Stimulated activated CD4-positive, alpha-beta T cell treated with anti-CD3 and anti-CD28 coated beads, Interleukin-2, amount 100 ng/mL, for 48 hours (primary cell): ENCODE measurements around the gene SNHG17.
"Not testable (repeated sequence)": the region's sequence is repeated elsewhere in the genome, so short reads cannot be mapped to it uniquely, and the experiment has no call there.

Source experiments
- DNase-seq, 2 donors: peaks; one replicate each; pipeline ENCODE4 v3.0.0-alpha.2; 2020

Gene SNHG17

GRCh38 chr20:38434770-38435554, at the start of gene SNHG17:
Gene SNHG17, minus strand, starts transcription at chr20:38435328.
- DNase-seq, result peak; percentile 88 to 93

GRCh38 chr20:38479596-38479995, 44.5 kb upstream of the SNHG17 start:
- no peak for DNase-seq

DNA sequence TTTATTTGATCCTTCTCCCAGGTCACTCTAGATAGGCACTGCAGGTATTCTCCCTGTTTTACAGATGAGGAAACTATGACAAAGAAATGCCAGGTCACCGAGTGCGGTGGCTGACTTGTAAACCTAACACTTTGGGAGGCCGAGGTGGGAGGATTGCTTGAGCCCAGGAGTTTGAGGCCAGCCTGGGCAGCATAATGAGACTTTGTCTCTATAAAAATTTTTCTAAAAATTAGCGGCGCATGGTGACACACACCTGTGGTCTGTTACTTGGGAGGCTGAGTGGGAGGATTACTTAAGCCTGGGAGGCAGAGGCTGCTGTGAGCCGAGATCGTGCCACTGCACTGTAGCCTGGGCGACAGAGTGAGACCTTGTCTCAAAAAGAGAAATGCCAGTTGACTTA, 42.6 kb upstream of the SNHG17 start:
- no peak for DNase-seq

DNA sequence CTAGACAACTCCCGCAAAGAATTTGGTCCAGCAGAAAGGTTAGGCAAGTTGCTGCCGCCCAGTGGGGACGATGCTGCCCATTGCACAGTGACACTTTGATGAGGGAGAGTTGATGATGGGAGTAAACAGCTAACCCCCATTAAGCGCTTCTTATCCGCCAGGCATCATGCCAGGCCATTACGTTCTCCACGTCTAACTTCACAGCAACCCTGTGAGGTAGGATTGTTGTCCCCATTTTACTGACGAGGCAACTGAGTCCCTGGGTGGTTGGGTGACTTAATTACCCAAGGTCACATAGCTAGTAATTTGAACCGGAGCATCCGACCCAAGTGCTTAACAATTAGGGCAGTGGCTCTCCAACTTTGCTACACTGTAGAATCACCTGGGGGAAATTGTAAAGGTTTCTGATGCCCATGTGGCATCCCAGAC, 38.3 kb upstream of the SNHG17 start:
- DNase-seq, result no peak

GRCh38 chr20:38472513-38473366, 37.6 kb upstream of the SNHG17 start, which contains the start of gene RALGAPB:
Gene RALGAPB, plus strand, starts transcription at chr20:38472843. Its CDS starts 15,590 bp downstream, at chr20:38488433.
- DNase-seq, result peak; percentile 97 to 98

DNA sequence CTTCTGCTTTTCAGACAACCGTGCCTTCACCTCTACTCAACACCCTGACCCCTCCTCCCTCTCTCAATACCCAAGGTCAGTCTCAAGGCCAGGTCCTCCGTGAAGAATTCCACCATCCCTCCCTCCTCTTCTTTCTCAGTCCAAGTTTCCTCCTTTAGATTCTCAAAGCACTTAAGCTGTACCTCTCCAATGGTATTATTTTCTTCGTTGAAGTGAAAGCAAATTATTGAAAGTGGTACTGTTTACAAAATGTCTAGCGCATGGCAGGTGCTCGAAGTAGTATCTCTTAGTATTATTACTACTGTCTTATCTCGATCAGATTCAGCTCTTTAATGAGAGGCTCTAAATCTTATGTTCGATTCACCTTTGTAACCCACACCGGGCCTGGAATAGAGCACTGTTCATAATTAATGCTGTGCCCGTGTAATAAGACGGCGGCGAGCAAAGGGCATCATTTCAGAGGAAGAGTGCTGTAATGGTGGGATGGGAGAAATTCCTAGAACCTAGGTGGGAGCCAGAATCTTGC, 36.9 kb upstream of the SNHG17 start:
- no peak for DNase-seq

DNA sequence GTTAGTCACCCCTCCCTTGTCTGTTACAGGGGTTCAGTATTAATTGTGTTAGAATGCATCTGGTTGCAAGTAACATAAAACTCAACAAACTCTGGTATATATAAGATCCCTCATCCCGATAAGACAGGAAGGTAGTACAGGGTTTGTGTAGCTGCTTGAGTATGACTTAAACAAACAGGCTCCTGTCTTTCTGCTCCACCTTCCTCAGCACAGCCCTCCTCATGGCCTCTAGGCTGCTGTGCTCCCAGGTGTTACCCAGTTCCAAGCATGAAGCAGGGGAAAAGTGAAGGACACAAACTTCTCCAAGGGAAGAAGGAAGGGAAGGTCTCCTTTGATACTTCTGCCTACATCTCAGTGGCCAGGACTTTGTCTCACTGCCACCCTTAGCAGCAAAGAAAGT, 36.1 kb upstream of the SNHG17 start:
- DNase-seq, result no peak

DNA sequence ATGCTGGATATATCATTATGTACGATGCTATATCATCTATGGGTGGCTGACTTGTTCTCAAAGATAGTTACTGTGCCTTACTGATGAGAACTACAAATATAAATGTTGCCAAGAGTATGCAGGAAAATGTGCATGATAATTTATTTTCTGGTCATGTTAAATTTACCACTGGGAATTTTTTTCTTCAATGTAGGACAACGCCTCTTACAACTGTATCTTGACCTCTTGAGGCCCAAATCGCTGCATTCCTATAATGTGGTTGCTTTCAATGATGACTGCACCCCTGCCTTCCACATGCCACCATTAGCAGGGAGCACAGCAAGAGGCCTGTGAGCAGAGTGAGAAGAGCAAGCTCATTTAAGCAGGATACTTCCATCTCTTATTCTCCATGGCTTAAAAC, 31.9 kb upstream of the SNHG17 start:
- no peak for DNase-seq

DNA sequence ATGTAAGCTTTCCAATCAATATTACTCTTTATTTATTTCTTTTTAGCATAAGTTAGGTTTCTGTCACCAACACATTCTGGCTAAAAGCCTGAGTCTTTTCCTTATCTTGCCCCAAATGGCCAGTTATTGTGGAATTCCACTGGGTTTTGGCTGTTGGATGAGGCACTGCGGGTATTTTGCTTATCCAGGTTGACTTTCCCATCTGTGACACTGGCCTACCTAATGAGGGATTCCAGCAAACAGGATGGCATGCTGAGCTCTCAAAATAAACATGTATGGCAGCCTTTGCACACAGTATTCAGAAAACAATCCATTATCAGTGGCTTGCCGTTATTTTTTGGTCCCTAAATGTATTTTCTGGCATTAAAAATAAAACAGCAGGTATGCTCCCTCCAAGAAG, 31.0 kb upstream of the SNHG17 start:
- DNase-seq, result no peak

- not testable (repeated sequence) for DNase-seq
Measured at GRCh38 chr20:38461569-38461968, 26.4 kb upstream of the SNHG17 start.

GRCh38 chr20:38461167-38461566, 26.0 kb upstream of the SNHG17 start:
- DNase-seq, result not testable (repeated sequence)

DNA sequence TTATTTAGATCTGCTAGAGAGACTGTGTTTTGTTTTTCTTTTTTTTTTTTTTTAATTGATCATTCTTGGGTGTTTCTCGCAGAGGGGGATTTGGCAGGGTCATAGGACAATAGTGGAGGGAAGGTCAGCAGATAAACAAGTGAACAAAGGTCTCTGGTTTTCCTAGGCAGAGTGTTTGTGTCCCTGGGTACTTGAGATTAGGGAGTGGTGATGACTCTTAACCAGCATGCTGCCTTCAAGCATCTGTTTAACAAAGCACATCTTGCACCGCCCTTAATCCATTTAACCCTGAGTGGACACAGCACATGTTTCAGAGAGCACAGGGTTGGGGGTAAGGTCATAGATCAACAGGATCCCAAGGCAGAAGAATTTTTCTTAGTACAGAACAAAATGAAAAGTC, 25.5 kb upstream of the SNHG17 start:
- not testable (repeated sequence) for DNase-seq

GRCh38 chr20:38460040-38460623, 25.0 kb upstream of the SNHG17 start:
- no peak for DNase-seq

GRCh38 chr20:38458314-38458713, 23.2 kb upstream of the SNHG17 start:
- no peak for DNase-seq

GRCh38 chr20:38454556-38455473, 19.7 kb upstream of the SNHG17 start:
- no peak for DNase-seq

DNA sequence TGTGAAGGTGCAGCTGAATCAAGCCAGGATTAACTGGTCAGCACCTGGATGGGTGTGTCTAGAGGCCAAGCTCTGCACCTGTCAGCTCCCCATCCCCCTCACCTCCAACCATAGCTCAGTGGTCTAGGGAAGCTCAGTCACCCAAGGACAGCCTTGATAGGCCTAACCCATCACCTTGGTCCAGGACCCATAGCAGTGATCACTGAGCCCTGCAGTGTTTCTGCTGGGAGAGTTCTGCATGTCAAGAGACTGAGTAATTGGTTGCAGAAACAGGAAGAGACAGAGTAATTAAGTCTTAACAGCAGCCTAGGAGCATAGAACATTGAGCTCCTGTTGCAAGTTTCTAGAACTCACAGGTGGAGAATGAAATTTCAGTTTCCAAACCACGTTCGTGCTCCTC, 18.8 kb upstream of the SNHG17 start:
- no peak for DNase-seq

DNA sequence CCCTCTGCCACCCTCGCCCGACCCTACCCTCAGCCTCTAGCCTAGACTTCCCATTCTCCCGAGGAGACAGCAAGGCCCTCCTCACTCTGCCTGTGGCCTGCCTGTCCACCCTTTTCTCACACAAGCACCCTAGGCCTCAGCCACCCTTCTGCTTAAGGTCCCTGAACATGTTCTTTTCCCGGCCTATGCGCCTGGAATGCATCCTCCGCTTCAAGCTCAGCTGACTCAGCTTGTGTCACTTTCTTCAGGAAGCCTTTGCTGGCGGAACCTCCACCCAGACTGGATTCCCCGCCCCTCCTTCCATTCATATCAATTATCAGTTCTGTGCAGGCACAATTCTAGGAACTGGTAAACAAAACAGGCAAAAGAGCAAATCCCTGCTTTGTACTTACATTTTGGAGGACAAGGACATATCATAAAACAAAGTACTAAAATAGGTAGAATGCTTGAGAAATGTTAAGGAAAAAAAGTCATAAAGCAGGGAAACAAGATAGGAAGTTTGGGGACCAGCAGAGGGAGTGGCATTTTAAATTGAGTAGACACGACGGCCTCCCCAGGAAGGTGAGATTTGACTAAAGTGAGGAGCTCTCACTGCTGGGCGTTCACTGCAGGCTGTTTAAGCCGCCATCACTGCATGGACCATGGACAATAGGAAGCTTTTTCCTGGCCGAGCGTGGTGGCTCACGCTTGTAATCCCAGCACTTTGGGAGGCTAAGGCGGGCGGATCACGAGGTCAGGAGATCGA, 17.9 kb upstream of the SNHG17 start:
- DNase-seq, result no peak

- no peak for DNase-seq
Measured at GRCh38 chr20:38450412-38450975, 15.4 kb upstream of the SNHG17 start.

DNA sequence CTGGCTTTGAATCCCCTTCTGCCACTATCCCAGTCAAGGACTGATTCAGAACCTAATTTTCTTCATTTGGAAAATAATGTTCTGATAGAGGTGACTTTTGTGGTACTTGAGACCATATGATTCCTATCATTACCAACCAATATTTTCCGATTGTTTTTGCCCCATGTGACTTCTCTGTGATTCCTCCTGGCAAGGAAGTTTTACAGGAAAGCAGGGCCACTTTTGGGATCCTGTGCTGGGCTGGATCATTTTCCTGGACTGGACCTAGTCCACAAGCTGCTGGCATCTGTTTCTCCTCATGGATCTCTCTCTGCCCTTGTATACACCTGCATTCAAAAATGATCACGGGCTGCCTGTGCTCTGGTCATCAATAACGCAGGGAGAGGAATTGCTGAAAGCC, 13.9 kb upstream of the SNHG17 start:
- DNase-seq, result no peak

- no peak for DNase-seq
Measured at GRCh38 chr20:38447931-38448675, 13.0 kb upstream of the SNHG17 start.
